ENCODE data around the gene MCOLN3.

- TF ChIP-seq CTCF (conservative IDR thresholded peaks at IDR 0.05) (no peak), ZFX (IDR thresholded peaks at IDR 0.05) (no peak)
Observed at GRCh38 chr1:85065550-85065949, 17.2 kb upstream of the MCOLN3 start.

Data from C4-2B (cell line).